Kasumi-1 (cell line): ENCODE data around the gene HTR1B.

Source experiments
- DNase-seq, 2 experiments: peaks; one replicate each; lab custom pipeline; 2025; lab: John Stamatoyannopoulos, UW

Gene HTR1B

DNA sequence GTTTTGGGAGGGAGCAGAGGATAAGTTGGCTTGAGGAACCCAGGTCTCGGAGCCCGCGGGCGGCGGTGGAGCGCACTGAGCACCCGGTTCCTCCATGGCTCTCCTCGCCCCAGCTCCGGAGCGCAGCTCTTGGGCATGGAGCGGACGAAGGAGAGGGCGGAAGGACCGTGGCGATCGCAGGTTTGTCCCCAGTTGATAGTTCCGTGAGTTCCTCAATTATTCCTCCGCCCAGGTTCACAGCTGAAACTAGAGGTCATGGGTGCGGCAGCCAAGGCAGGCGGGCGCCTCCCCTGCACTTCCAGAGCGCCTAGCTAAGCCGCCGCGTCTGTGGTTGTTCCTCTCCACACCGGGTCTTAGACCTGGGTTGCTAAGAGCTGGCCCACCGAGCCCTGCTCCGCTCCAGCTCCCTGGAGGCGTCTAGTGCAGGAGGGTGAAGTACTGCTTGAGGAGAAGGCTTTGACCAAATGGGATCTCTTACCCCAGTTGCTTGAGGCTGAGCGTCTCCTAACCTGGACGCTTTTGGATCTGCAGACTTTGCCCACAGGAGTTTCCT, at the start of gene HTR1B:
Gene HTR1B, minus strand, starts transcription at position 184 of the 553 bp plus-strand sequence. Its CDS starts 88 bp downstream, at position 96.
- DNase-seq = peak; percentile 19 to 32

DNA sequence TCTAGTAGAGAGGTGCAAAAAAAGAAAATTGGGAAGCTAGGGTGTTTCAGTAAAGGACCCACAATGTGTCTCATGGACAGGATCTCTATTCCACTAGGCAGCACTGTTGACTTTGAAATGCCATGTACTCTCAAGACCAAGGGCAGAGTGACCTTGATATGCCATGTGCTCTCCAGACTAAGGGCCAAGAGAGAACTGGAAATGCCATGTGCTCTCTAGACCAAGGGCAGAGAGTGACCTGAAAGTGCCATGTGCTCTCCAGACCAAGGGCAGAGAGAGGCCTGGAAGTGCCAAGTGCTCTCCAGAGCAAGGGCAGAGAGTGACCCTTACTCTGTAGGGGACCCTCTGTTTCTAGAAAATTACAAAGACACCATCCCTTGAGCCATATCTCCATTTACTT, 49.3 kb upstream of the HTR1B start:
- DNase-seq = no peak

DNA sequence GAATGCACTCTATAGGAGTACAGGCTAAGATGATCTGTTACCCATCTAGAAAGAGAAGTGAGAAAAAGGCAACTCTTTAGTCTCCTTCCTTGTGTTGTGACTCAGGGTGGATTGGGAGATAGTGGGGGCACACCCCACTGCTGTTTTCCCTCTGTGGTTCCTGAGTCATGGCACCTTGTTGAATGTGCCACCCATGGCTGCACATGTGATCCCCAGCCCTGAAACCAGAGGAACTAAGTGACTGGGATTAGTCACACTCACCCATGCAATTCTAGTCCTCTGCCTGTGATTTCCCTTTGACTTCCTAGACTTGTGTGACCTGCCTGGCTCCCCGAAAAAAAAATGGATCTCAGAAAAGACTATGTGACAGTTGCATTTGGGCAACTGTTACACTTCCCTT, 48.6 kb upstream of the HTR1B start:
- no peak for DNase-seq

DNA sequence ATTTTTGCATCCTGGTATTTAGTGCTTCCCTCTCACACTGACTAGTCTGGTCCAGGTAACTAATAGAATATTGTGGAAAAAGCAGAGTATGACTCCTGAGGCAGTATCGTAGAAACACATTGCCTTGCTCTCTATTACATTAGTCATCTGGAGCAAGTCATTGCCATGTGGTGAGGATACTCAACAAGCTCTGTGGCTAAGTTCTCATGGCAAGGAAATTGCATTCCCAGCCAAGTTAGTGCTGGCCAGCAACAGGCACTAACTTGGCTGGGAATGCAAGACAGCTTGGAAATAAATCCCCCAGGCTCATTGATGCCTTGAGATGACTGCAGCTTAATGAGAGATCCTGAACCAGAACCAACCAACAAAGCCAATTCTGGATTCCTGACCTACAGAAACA, 39.7 kb upstream of the HTR1B start:
- no peak for DNase-seq

GRCh38 chr6:77492530-77492929, 29.2 kb upstream of the HTR1B start:
- DNase-seq = no peak

GRCh38 chr6:77487808-77488425, 24.6 kb upstream of the HTR1B start:
- peak in 1 of 2 experiments; percentile 19 for DNase-seq

DNA sequence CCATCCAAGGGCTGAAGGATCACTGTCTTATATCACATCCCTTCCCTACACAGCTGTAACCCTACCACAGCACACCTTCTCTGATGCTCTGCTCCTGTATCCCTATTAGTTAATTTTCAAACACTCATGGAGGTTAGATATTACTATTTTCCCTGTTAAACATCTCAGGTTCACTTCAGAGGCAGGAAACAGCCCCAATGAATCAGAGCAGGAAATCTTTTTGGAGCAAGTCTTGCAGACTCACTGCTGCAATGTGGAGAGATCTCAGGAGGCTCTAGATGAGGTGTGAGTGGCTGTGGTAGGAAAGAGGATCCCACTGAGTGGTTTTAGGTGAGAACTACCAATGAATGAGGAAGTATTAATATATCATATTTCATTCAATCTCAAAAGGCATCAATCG, 19.7 kb upstream of the HTR1B start:
- no peak for DNase-seq

GRCh38 chr6:77474973-77475372, 11.7 kb upstream of the HTR1B start:
- DNase-seq = no peak

GRCh38 chr6:77474286-77474956, 11.1 kb upstream of the HTR1B start:
- DNase-seq = no peak

- DNase-seq = no peak
These were observed 7.7 kb upstream of the HTR1B start for GRCh38 chr6:77470983-77471382.

GRCh38 chr6:77468939-77469338, 5.6 kb upstream of the HTR1B start:
- DNase-seq = no peak

- DNase-seq = no peak
These were observed 3.5 kb upstream of the HTR1B start for GRCh38 chr6:77466451-77467437.

GRCh38 chr6:77466055-77466450, 2.8 kb upstream of the HTR1B start:
- DNase-seq = peak; percentile 44 to 72

DNA sequence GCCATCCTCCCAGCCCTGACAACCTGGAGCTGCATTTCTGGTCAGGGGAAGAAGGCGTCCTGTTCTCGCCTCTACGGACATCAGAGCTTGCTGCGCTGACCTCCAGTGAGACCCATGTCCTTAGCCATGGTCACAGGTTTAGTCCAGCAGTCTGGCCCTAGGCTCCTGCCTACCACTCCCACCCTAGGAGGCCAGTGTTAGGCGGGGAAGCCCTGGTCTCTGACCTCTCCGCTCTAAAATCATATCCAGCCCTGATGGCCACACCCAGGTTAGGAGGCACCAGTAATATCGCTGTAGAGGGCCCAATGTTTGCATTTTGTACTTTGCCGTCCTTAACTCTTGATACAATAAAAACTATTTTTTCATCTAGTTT, 1.2 kb upstream of the HTR1B start:
- DNase-seq = no peak

- no peak for DNase-seq
These were observed 687 bp upstream of the HTR1B start for GRCh38 chr6:77463861-77464494.

- DNase-seq = no peak
These were observed 658 bp downstream of the HTR1B start for GRCh38 chr6:77462359-77463307.

GRCh38 chr6:77461796-77462195, 1.5 kb downstream of the HTR1B start:
- no peak for DNase-seq

DNA sequence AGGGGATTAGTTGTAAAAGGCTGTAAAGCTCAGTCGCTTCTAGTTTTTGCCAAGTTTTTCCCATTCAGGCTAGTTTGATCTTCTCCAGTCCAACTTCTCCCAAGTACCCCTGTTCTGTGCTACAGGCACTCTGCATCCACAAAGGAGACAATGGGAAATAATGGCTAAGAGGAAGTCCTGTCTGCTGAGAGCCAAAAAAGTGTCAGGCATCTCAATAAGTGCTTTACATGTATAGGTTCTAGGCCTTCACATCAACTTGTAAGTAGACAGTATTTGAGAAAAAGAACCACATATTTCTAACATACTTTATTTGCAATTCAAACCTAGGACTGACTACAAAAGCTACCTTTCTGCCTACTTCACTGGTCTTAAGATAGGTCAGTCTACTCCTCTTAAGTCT, 4.9 kb downstream of the HTR1B start:
- DNase-seq = no peak

- peak; percentile 58 to 67 for DNase-seq
These were observed 5.5 kb downstream of the HTR1B start for GRCh38 chr6:77457720-77458349.

- DNase-seq = no peak
These were observed 6.6 kb downstream of the HTR1B start for GRCh38 chr6:77456531-77457248.
